Mesenteric fat pad (tissue), 1 donor: ENCODE measurements around the gene HEATR1. TPM values are rescaled to one million over a fixed set of nuclear protein-coding genes. Genes with fewer than 3 reads are reported as not detected.
"Not testable (repeated sequence)": the region's sequence is repeated elsewhere in the genome, so short reads cannot be mapped to it uniquely, and the experiment has no call there.

Source experiments
- DNase-seq: peaks from one replicate; pipeline ENCODE4 v3.0.0-alpha.2; 2020; ENCODE audit warnings: low spot score
- total RNA-seq: library from RNA; stranded (reverse); fragmentation: NEBNext Ultra II Directional; extraction: Animal tissue kit (Norgen Biotek cat#: 25700); gene quantifications from one replicate; pipeline ENCODE4 v1.2.1, GENCODE V29; 2021
- donor health status: DM: yes; HTN: yes; CAD: no.

The HEATR1 gene
- total RNA-seq, 1 donor from 2014 or later, result 40.2 TPM

GRCh38 chr1:236509647-236510401 lies 94.5 kb downstream of the HEATR1 start:
- DNase-seq, result no peak

- DNase-seq, result no peak
Observed at GRCh38 chr1:236509203-236509602, 95.1 kb downstream of the HEATR1 start.

GRCh38 chr1:236508593-236509027 lies 95.7 kb downstream of the HEATR1 start:
- DNase-seq, result no peak

- DNase-seq, result no peak
Observed at GRCh38 chr1:236507022-236507700, 97.2 kb downstream of the HEATR1 start.

GRCh38 chr1:236504338-236504737 lies 100.0 kb downstream of the HEATR1 start:
- DNase-seq, result not testable (repeated sequence)

GRCh38 chr1:236502972-236503639 lies 101.2 kb downstream of the HEATR1 start:
- no peak for DNase-seq

GRCh38 chr1:236502579-236502971 lies 101.7 kb downstream of the HEATR1 start:
- no peak for DNase-seq

- DNase-seq, result no peak
Observed at GRCh38 chr1:236501093-236501492, 103.2 kb downstream of the HEATR1 start.

Other genes starting within 250 kb of the HEATR1 start
- gene EDARADD, start 210.2 kb downstream of the HEATR1 start, total RNA-seq, result 0.35 TPM
- gene LGALS8, start 80.5 kb downstream of the HEATR1 start, total RNA-seq, result 77.9 TPM
- gene ACTN2, start 82.0 kb upstream of the HEATR1 start, total RNA-seq, result 0.71 TPM
- 48.8 TPM for gene MTR, start 190.8 kb upstream of the HEATR1 start, total RNA-seq